Measurements from ENCODE around the gene FRAT2.

FRAT2 gene

DNA sequence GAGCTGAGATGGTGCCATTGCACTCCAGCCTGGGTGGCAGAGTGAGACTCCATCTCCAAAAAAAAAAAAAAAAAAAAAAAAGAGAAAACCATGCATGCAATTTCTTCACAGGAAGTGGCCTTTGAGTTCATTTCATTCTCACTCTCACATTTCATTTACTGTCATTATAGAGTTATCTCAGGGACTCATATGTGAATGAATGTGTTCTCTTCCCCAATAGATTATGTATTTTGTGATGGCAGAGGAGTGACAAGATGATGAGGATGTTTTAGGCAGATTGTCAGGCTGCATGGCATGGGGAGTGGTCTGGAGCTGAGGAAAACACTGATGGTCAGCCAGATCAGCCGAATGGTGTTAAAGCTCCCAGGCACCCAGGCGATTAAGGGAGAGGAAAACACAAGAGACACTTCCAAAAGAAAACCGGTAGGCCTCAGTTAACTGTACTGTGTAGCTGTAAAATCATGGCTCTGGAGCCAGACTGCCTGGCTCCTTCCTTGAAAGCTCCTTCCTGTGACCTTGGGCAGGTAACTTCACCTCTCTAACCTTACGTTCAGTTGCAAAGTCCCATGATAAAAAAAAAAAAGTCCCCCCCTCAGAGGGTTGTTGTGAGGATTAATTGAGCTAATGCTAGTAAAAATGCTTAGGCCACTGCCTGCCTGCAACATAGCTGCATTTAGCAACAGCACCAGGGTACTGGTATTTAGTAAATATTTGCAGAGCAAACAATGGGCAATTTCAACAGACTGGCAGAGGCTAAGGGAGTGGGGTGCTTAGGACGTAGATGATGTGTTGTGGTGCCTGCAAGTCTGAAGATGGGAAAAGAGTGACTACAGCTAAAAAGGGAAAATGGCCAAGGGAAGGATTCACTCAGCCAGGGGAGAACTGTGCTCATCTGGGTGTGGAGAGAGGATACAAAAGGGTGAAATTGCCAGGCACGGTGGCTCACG is 6.9 kb downstream of the FRAT2 start:
- in situ Hi-C loops (cut with MboI; ENCODE audit: low sequenced_read_pairs), result no loop called here

DNA sequence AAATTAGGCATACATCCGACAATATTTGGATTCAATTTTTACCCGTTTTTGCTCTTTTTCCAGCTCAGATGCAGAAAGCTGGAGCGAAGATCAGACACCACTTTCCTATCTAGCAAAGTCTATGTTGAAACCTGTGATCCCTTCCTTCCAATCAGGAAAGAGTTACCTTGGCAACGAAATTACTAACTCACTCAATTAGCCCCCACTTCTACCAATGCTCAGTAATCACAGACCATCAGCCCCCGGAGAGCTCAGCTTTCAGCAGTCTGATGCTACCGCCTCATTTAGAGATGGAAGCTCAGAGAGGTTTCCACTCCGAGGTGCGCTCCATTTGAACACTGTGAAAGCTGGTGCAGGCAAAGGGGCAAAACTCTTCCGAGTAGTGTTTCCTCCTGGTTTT is 8.8 kb downstream of the FRAT2 start:
- in situ Hi-C loops (cut with MboI; ENCODE audit: low sequenced_read_pairs), result no loop called here

DNA sequence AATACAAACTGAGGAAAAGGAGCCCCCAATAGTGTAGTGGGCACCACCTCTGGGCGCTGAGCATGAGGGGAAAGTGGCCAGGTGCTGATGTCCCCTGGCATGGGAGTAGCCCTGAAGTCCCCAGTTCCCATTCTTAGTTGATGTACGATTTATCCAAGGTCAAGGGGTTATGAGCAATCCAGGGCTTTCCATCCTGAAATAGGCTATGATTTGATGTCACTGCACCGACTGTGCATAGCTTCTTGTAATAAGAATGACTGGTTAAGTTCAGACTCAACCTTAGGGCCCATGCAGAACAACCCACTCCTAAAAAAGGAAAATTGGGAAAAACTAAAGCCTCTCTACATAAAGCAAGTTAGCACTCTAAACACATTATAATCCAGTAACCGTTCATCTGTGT is 11.0 kb downstream of the FRAT2 start:
- in situ Hi-C loops (cut with MboI; ENCODE audit: low sequenced_read_pairs), result no loop called here

DNA sequence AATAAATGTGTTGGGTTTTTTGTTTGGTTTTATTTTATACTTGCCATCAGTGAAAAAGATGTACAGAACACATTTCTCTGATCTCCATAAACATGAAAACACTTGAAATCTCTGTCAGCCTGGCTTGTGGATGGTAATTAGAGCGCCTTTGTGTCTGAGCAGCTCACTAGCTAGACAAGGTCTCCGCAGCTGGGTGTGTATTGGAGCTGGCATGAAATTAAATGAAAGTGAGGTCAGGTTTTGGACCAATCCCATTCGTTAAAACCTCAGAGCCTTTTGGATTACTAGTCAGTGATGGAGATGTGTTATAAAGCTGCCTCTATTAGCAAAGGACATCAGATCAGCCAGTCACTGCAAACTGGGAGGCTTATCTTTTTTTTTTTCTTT is 12.7 kb downstream of the FRAT2 start:
- in situ Hi-C loops (cut with MboI; ENCODE audit: low sequenced_read_pairs), result no loop called here

DNA sequence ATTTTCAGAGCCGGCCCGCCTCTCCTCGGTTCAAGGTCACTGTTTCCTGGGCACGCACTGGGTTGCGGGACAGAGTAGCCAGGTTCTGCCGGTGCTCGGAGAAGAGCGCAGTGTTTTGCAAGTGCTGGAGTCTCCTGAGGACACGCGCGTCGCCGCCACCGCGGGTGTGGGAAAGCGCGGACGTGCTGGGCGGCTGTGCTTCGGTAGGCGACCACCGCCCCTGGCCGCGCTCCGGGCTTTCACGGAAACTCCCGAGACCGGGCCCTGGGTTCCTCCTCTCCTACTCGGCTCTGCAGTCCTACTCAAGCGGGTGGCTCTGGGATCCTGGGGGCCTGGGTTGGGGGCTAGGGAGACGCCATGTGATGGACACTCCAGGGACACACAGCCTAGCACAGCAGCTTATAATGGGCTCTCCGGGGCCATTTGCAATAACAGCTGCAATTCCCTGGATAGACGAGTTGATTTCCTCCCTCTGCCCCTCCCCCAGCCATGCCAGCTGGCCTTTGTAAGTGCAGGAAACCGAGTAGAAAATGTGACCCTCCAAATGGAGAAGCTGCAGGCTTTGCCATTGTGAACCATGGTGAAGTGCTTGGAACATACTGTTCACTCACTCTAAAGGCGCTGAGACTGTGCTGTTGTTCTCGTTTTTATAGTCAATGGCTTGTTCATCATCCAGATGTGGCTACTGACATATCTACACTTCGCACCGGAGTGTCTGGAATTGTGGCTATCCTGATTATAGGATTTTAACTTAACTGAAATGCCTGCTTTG is 13.3 kb downstream of the FRAT2 start:
- in situ Hi-C loops (cut with MboI; ENCODE audit: low sequenced_read_pairs), result no loop called here

DNA sequence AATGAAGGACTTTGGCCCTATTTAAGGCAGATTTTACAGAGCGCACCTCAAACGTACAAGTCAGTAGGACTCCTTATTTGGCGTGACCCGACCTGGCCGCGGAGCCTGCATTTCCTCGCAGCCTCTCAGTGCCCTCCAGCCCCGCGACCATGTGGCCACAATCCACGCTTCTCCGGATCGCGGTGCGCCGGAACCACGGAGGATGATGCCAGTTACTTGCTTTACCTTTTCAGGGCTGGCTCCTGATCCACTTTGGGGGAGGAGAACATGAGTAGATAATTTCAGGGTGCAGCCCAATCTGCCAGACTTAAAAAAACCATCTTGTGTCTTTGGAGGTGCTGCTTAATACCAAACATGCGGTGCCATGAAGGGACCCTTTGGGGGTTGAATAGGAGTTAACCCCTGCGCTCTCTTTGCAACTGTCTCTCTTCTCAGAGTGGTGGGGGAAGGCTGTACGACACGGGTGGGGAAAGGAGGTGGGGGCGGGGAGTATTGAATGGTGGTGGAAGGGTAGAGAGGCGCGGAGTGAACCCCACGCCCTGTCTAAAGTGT is 14.0 kb downstream of the FRAT2 start:
- in situ Hi-C loops (cut with MboI; ENCODE audit: low sequenced_read_pairs), result no loop called here

DNA sequence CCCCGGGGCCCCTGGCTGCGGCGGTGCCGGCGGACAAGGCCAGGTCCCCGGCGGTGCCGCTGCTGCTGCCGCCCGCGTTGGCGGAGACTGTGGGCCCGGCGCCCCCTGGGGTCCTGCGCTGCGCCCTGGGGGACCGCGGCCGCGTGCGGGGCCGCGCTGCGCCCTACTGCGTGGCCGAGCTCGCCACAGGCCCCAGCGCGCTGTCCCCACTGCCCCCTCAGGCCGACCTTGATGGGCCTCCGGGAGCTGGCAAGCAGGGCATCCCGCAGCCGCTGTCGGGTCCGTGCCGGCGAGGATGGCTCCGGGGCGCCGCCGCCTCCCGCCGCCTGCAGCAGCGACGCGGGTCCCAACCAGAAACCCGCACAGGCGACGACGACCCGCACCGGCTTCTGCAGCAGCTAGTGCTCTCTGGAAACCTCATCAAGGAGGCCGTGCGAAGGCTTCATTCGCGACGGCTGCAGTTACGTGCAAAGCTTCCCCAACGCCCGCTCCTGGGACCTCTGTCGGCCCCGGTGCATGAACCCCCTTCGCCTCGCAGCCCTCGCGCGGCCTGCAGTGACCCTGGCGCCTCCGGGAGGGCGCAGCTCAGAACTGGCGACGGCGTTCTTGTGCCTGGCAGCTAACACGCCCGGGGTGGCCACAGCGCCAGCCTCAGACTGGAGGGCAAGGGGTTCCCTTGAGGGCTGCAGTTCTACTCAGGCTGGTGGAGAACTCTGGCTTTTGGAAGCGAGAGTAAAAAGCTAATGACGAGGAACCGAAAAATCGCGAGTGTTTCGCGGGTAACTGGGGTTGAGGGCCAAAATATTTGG is 14.7 kb downstream of the FRAT2 start:
- in situ Hi-C loops (cut with MboI; ENCODE audit: low sequenced_read_pairs), result no loop called here

DNA sequence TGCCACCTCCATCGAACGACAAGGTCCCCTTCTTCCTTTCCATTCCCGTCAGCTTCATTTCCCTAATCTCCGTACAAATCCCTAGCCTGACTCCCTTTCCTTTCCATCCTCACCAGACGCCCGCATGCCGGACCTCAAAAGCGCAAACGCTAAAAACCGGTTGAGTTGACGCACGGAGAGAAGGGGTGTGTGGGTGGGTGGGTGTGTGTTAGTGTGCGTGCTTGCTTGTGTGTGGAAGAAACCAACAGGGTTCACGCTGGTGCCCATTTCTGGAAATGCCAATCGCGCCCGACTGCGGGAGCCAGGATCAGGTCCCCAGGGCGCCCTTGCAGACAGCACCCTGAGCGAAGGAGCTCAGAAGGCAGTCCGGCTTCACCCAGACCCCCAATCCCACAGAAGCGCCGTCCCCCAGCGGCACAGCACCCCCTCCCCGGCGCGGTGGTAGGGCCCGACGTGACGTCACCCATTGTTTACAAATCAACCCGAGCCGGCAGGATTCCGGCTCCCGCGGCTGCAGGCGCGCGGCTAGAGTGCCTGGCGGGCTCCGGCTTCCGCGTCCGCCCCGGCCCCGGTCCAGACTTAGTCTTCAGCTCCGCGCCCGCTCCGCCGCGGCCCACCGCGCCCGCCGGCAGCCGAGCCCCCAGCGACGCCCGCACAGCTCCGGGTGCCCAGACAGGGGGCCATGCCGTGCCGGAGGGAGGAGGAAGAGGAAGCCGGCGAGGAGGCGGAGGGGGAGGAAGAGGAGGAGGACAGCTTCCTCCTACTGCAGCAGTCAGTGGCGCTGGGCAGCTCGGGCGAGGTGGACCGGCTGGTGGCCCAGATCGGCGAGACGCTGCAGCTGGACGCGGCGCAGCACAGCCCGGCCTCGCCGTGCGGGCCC is 15.5 kb downstream of the FRAT2 start, which contains the start of gene FRAT1:
Gene FRAT1 (plus strand): TSS at position 500 of the 880 bp plus-strand sequence. CDS start 183 bp downstream, at position 683.
- in situ Hi-C loops (cut with MboI; ENCODE audit: low sequenced_read_pairs), result no loop called here

DNA sequence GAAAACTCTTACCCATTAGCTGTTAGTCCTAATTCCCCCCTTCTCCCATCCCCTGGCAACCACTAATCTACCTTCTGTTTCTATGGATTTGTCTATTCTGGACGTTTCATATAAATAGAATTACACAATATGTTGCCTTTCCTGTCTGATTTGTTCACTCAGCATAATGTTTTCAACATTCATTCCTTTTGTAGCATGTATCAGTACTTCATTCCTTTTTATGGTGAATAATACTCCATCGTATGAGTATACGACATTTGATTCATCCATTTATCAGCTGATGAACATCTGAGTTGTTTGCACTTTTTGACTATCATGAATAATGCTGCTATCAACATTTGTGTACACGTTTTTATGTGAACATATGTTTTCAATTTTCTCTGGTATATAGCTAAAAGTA is 19.9 kb downstream of the FRAT2 start:
- in situ Hi-C loops (cut with MboI; ENCODE audit: low sequenced_read_pairs), result no loop called here

DNA sequence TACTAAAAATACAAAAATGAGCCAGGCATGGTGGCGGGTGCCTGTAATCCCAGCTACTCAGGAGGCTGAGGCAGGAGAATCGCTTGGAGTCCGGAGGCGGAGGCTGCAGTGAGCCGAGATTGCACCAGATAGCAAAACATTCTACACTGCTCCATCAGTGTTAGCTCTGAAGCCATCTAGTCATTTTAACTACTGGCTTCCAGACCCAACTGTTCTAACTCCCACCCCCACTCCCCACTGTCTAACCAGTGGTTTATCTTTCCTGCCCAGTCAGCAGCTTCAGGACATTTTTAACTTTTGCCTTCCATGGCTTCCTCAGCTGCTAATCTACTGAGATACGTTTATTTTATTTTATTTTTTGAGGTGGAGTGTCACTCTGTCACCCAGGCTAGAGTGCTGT is 21.6 kb downstream of the FRAT2 start:
- in situ Hi-C loops (cut with MboI; ENCODE audit: low sequenced_read_pairs), result no loop called here

DNA sequence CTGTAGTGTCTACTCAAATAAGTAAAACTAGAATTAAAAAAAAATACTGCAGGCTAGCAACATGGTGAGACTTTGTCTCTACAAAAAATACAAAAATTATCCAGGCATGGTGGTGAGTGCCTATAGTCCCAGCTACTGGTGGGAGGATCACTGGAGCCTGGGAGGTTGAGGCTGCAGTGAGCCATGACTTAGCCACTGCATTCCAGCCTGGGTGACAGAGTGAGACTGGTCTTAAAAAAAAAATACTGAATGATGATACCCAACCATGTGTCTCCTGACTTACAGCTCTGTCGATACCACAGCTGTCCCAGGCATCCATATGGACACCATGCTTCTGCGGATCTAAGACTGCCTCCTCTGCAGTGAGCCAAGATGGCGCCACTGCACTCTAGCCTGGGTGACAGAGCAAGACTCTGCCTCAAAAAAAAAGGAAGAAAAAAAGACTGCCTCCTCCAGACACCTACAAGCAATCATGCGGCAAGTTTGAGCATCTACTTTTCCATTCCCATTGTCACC is 23.4 kb downstream of the FRAT2 start:
- in situ Hi-C loops (cut with MboI; ENCODE audit: low sequenced_read_pairs), result no loop called here

DNA sequence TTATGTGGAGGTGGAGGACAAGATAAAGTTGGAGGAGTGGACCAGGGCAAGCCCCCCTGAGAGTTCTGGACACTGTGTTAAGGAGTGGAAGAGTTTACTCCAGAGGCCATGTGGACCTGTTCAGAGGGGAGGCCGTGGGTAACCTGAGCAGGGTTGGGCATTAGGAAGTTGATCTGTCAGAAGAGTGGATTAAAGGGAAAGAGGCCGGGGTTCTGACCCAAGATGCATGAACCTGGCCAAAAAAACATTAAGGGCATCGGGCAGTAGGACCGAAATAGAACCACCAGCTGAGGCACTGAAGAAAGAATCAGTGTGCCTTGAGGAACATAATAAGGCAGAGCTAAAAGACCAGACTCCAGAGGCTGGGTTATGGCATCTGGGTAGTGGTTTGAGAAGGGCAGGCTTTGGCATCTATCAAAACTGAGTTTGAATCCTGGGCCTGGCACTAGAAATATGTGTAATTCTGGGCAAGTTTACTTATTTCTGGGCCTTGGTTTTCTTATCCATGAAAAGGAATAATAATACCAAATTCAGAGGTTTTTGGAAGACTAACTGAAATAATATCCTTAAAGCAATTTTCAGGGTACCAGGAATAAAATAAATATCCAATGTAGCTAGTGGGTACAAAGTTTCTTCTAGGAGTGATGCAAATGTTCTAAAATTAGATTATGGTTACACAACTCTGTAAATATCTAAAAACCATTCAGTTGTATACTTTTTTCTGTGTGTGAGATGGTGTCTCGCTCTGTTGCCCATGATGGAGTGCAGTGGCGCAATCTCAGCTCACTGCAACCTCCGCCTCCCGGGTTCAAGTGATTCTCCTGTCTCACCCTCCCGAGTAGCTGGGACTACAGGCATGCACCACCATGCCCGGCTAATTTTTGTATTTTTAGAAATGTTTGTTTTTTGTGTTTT is 26.4 kb downstream of the FRAT2 start:
- in situ Hi-C loops (cut with MboI; ENCODE audit: low sequenced_read_pairs), result no loop called here

DNA sequence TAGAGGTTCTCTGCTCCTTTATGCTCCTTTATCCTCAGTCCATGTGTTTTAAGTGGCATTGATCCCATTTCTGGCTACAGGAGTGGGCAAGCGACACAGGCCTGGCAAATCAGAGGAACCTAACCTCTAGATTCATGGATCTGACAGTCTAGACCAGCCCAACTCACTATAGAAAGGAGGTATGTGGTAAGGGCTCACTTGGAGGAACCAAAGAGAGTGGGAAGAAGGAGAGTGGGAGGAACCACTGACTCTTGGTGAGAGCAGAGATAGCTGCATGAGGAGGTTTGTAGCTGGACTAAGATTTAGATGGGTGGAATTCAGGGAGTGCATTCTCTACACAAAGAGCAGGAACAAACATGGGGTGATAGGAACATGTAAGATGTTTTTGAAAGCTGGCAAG is 27.1 kb downstream of the FRAT2 start:
- in situ Hi-C loops (cut with MboI; ENCODE audit: low sequenced_read_pairs), result no loop called here

DNA sequence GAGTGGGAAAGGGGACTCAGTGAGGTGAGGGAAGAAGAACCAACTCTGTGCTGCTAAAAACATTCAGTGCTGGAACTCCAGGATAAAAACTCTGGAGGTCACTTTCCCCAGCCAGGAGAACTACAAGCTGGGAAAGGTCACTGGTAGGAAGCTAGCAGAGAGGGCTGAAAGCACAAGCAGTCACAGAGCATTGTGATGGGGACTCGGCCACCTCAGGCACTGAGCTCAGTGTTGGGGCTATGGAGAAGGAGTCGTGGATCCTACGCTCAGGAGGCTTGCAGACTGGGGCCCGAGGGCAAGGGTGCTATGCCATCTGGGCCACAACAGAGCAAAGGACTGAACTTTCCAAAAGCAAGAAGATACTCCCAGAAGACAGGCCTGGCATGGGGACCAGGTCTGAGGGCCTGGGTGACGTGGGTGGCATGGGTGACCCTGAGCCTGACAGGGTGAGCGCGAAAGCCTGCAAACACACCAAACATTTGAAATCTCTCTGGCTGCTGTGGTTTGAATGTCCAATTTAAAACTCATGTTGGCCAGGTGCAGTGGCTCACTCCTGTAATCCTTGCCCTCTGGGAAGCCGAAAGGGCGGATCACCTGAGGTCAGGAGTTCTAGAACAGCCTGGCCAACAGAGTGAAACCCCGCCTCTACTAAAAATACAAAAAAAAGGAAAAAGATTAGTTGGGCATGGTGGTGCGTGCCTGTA is 32.3 kb downstream of the FRAT2 start:
- in situ Hi-C loops (cut with MboI; ENCODE audit: low sequenced_read_pairs), result no loop called here

DNA sequence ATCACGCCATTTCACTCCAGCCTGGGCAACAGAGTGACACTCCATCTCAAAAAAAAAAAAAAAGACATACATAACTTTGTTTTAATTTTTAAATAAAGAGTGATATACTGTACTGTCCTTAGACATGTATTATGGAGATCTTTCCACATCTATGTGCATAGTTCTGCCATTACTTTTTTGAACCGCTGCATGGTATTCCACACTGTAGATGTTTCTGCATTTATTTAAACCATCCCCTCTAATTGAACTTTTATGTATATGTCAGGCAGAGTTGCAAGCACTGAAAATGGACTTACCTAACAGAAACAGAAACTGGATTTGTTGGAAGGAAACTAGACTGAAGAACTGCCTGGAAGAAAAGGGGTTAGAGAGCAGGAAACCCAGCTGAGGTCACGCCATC is 33.5 kb downstream of the FRAT2 start:
- in situ Hi-C loops (cut with MboI; ENCODE audit: low sequenced_read_pairs), result no loop called here

DNA sequence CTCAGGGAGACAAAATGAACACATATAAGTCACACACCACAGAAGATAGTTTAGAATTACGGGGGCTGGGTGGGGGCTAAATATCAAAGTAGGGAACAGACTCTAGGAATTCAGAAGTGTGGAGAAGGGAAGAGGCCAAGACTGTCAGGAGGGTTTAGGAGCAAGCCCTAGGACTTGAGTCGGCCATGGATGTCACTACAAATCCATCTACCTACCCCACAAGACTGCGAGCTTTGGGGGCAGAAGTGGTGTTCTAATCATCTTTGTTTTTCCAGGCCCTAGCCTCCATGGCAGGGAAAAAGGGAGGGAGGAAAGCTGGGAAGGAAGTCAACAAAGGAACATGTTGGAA is 36.3 kb downstream of the FRAT2 start:
- in situ Hi-C loops (cut with MboI; ENCODE audit: low sequenced_read_pairs), result no loop called here

DNA sequence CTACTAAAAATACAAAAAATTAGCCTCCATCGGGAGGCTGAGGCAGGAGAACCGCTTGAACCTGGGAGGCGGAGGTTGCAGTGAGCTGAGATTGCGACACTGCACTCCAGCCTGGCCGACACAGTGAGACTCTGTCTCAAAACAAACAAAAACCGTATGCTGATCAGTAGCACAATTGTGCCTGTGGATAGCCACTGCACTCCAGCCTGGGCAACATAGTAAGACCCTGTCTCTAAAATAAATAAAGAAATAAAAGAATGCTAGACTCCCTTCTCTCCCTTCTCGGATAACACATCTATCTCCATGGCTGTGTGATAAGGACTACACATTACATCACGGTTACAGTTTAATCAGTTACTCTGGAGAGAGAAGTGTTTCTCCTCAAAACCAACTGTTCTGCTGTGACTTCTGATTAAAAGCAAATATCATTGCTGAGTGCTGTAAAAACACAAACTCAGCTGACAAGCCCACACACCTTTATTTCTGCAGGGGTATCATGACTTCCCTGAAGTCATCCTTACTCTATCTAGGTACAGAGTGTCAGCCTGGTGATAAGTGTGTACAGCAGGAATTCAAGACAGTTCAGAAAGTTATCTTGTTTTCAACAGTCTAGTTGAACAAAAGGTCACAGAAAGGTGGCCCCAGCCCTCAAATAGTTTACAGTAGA is 36.8 kb downstream of the FRAT2 start:
- in situ Hi-C loops (cut with MboI; ENCODE audit: low sequenced_read_pairs), result no loop called here

DNA sequence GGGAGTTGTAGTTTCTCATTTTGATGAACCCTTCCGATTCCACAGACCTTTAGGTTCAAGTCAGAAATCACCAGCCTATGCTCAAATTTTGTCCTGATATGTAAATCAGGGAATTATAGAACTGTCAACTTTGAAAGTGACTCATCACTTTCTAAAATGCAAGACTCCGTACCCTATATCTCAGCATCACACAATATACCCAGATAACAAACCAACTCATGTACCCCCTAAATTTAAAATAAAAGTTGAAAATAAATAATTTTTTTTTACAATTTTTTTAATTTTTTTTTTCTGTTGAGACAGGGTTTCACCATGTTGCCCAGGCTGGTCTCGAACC is 41.7 kb downstream of the FRAT2 start:
- in situ Hi-C loops (cut with MboI; ENCODE audit: low sequenced_read_pairs), result no loop called here

Measured in HL-60/S4 treated with phorbol 12-myristate 13-acetate at 8.2 ng/mL for 4 days and 3 days (cell line).